Fibroblast of villous mesenchyme (primary cell): ENCODE data around the gene ADCY7. TPM values are rescaled to one million over a fixed set of nuclear protein-coding genes. Genes with fewer than 3 reads are reported as not detected.

Experiments
- DNase-seq: peaks from one replicate; pipeline ENCODE4 v3.0.0-alpha.2; 2010; ENCODE audit warnings: low read depth
- H3K4me3 ChIP-seq: 2 replicates; pipeline ENCODE4 v1.5.1; 2011; ENCODE audit warnings: low read depth, mild to moderate bottlenecking, low read length
- total RNA-seq: library from RNA; depleted of rRNA; stranded (reverse); fragments of >200 nt; gene quantifications from 2 replicates; pipeline ENCODE4 v1.2.3, GENCODE V29; 2012
- TF ChIP-seq, protein P1 (sequence below): IDR thresholded peaks from 2 replicates; pipeline ENCODE4 v1.5.1; 2012; ENCODE audit warnings: low read depth, mild to moderate bottlenecking, low read length; ENCODE audit not compliant: insufficient read depth

The ADCY7 gene
- 39.9 and 44.9 TPM in 2 replicates for total RNA-seq

DNA sequence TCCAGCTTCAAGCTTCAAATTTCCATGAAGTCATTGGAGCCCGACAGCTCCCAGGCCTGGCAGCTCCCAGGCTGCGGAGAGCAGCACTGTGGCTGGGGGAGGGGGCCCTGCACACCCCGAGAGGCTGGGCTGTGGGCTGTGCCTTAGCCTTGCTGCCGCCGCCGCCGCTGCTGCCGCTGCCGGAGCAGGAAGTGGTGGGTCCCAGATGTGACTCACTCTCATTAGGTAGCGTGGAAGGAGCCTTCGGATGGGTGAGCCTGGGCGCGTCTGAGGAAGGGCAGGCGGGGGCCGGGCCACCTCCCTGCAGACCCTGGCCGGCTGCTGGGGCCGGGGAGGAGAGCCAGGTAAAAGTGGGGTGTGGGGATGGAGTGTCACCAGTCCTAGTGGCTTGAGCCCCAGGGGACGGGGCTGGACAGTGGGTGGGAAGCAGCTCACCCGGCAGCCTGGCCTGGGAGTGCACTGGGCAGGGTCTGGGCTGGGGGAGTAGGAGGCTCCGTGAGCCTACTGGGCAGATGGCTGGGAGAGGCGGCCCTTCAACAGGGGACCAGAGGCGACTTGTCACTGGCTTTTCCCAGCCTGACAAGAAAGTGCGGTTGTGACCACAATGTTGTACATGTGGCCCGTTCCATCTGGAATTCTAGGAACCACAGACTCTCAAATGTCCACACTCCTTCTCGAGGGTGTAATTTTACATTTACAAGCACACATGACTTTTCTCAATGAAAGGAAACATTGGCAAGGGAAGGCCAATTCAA, at the start of gene ADCY7:
TSS of gene ADCY7 (plus strand) at position 215 of the 755 bp plus-strand sequence. CDS start 21,629 bp downstream, outside the sequence.
- peak within 1 kb of the TSS; percentile 57 for H3K4me3 ChIP-seq
- DNase-seq = peak; percentile 89
- TF ChIP-seq, protein P1, sequence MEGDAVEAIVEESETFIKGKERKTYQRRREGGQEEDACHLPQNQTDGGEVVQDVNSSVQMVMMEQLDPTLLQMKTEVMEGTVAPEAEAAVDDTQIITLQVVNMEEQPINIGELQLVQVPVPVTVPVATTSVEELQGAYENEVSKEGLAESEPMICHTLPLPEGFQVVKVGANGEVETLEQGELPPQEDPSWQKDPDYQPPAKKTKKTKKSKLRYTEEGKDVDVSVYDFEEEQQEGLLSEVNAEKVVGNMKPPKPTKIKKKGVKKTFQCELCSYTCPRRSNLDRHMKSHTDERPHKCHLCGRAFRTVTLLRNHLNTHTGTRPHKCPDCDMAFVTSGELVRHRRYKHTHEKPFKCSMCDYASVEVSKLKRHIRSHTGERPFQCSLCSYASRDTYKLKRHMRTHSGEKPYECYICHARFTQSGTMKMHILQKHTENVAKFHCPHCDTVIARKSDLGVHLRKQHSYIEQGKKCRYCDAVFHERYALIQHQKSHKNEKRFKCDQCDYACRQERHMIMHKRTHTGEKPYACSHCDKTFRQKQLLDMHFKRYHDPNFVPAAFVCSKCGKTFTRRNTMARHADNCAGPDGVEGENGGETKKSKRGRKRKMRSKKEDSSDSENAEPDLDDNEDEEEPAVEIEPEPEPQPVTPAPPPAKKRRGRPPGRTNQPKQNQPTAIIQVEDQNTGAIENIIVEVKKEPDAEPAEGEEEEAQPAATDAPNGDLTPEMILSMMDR = no peak

DNA sequence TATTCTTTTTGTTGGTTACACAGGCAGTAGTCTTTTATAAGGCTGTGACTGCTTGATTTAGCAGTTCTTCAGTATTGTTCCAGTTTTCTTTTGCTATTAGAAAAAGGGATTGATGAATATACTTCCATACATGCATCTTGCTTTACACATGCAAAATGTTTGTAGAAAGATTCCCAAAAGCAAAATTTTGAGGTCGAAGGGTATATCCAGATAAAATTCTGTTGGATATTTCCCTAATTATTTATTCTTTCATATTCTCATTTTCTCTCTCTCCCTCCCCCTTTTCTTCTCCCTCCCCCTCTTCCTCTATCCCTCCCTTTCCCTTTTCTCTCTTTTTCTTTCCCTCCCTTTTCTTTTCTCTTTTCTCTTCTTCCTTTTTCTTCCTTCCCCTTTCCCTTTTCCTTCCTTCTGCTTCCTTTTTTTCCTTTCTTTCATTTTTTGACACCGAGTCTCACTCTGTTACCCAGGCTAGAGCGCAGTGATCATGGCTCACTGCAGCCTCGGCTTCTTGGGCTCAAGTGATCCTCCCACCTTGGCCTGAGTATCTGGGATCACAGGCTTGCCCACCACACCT, 46.9 kb upstream of the ADCY7 start:
- no peak for DNase-seq
- H3K4me3 ChIP-seq = no peak overlapping the region
- TF ChIP-seq, protein P1 = no peak

DNA sequence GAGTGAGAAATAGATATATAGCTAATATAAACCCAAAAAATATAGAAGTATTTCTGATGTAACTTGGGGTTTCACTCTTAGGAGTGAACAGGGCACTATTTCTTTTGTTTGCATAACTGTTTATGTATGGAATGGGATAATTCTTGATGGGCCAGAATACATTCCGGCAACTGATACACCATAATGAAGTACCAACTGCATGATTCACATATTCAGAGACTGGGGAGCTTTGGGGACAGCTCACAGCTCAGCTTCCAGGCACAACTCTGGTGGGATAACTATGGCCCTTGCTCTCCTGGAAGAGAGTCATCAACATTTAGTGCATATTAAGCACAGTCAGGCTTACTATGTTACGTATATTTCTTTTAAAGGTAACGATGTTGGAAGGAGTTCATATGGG, 42.1 kb upstream of the ADCY7 start:
- DNase-seq = no peak

DNA sequence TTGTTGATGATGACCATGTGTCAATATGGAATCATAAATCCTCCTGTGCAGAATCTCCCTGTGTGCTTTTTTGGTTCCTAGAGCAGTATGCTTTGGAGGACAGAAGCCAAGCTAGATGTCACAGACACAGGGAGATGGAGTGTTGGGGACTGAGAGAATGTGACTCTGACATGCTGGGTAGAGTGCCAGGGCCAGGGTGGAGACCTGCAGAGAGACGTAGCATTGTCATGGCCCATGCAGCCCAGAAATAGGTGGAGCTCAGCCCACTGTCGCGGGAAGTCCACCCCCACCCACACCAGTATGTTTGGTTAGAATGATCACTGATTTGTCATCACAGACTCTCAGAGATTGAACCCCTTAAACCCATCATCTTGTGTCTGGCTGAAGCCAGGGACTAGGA, 39.2 kb upstream of the ADCY7 start:
- TF ChIP-seq, protein P1 = no peak
- no peak for DNase-seq
- no peak overlapping the region for H3K4me3 ChIP-seq

More for the DNA sequence above, 42.1 kb upstream of the ADCY7 start:
- H3K4me3 ChIP-seq = no peak overlapping the region
- TF ChIP-seq, protein P1 = no peak

DNA sequence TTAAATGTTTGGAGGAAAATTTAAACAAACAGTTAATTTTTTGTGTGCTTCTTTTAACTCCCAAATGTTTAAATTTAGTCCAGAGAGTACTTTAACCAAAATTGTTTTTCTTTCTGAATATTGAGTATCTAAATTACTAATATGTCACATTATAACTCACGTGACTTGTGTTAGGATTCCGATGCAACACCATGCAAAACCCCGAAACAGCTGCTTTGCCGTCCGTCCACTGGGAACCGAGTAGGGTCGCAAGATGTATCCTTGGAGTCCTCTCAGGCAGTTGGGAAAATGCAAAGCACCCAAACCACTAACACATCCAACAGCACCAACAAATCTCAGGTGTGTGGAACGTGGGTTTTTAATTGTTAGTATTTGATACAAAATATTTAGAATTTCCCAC, 38.7 kb upstream of the ADCY7 start:
- TF ChIP-seq, protein P1 = no peak
- H3K4me3 ChIP-seq = no peak overlapping the region
- DNase-seq = no peak

DNA sequence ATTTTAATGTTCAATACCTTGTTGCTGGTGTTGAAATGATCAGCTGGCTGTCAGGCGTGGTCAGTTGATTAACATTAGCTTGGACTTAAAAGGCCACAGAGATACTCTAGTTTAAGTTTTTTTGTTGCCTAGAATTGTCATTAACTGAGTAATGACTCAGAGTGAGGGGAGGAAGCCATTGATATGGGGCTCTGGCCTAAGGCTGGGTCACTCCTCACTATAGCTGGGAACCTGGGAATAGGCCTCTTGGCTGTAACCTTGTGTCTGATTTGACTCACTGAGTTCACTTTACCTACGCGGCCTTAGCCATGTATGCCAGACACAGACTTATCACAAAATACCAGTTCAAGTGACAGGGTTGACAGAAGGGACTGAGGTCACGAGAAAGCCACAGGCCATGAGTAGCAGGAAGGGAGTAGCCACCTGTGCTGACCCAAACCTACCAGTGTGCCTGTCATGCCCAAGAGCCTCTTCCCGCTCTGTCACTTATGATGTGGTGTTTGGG, 37.9 kb upstream of the ADCY7 start:
- TF ChIP-seq, protein P1 = no peak
- no peak for DNase-seq
- no peak overlapping the region for H3K4me3 ChIP-seq
